ENCODE data around the gene SPRY1.
A peak's percentile ranks its signal among the peaks of the same experiment; 100 is the strongest.

SPRY1 gene

GRCh38 chr4:123380728-123381716, 15.6 kb upstream of the SPRY1 start:
- no peak for DNase-seq

GRCh38 chr4:123381996-123382395, 14.6 kb upstream of the SPRY1 start:
- DNase-seq: no peak

- no peak for DNase-seq
Observed at GRCh38 chr4:123383566-123383965, 13.0 kb upstream of the SPRY1 start.

GRCh38 chr4:123386609-123387008, 10.0 kb upstream of the SPRY1 start:
- no peak for DNase-seq

GRCh38 chr4:123390846-123391456, 5.6 kb upstream of the SPRY1 start:
- peak in 1 of 2 experiments; percentile 25 for DNase-seq

- DNase-seq: no peak
Observed at GRCh38 chr4:123393721-123394120, 2.9 kb upstream of the SPRY1 start.

GRCh38 chr4:123397144-123398065, 810 bp downstream of the SPRY1 start:
- DNase-seq: peak in 1 of 2 experiments; percentile 28

GRCh38 chr4:123398066-123398852, 1.7 kb downstream of the SPRY1 start:
- DNase-seq: peak in 1 of 2 experiments; percentile 54

- no peak for DNase-seq
Observed at GRCh38 chr4:123398853-123399626, 2.4 kb downstream of the SPRY1 start.

GRCh38 chr4:123399627-123400358, 3.2 kb downstream of the SPRY1 start:
- no peak for DNase-seq

- DNase-seq: no peak
Observed at GRCh38 chr4:123401271-123402120, 4.9 kb downstream of the SPRY1 start.

GRCh38 chr4:123402121-123402465, 5.5 kb downstream of the SPRY1 start:
- DNase-seq: no peak

- DNase-seq: no peak
Observed at GRCh38 chr4:123403080-123403604, 6.5 kb downstream of the SPRY1 start.

- no peak for DNase-seq
Observed at GRCh38 chr4:123404533-123404932, 7.9 kb downstream of the SPRY1 start.

GRCh38 chr4:123405267-123405865, 8.8 kb downstream of the SPRY1 start:
- DNase-seq: no peak

GRCh38 chr4:123406872-123407271, 10.3 kb downstream of the SPRY1 start:
- DNase-seq: no peak

GRCh38 chr4:123408471-123409084, 12.0 kb downstream of the SPRY1 start:
- DNase-seq: no peak

GRCh38 chr4:123409334-123409733, 12.7 kb downstream of the SPRY1 start:
- no peak for DNase-seq

GRCh38 chr4:123411514-123411913, 14.9 kb downstream of the SPRY1 start:
- DNase-seq: no peak
